ENCODE measurements around the gene WRAP73.

DNA sequence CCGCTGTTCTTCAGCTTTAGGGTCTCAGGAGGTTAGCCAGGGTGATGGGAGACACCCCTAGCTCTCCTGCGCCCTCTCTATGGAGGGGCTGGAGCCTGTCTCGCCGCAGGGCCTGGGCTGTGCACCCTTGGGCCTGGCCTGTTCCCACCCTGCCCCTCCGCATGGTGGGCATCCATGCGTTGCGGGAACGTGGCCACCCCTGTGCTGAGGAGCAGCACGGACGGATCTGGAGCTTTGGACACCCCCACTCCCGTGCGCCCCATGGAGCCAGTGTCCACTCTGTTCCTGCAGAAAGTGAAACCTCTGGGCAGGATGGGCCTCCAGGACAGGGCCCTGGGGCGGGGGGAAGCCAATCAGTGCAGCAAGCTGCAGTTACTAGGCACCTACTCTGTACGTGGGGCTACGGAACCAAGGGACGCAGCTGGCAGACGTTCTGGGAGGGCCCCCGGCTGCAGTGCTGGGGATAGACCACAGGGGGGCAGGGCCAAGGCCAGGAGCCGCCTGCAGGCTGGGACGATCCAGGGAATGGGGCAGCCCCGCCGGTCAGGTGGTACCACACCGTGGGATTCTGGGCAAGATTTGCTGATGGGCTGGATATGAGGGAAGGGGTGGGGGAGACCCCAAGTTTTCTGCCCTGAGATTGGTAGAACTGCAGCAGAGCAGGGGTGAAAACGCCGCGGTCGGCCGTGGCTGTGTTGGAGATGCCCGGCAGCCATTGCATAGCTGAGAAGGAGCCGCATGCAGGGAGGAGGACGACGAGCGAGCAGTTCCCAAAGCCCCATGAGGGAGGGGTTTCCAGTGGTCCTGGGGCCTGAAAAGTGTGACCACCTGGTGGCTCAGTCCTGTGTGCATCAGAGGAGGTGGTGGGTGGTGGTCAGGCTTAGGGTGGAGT is 45.7 kb upstream of the WRAP73 start:
- peak; percentile 45; the same call in 1 of the 2 replicates for TF ChIP-seq RAD21 (IDR thresholded peaks at IDR 0.05; ENCODE audit: low read depth)
- TF ChIP-seq, protein P1, sequence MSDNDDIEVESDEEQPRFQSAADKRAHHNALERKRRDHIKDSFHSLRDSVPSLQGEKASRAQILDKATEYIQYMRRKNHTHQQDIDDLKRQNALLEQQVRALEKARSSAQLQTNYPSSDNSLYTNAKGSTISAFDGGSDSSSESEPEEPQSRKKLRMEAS (IDR thresholded peaks at IDR 0.05): no peak
- TF ChIP-seq YY1 (IDR thresholded peaks at IDR 0.05; ENCODE audit: low read depth): no peak
- TF ChIP-seq TAF1 (IDR thresholded peaks at IDR 0.05; ENCODE audit: low read depth): no peak
- TF ChIP-seq, protein P2, sequence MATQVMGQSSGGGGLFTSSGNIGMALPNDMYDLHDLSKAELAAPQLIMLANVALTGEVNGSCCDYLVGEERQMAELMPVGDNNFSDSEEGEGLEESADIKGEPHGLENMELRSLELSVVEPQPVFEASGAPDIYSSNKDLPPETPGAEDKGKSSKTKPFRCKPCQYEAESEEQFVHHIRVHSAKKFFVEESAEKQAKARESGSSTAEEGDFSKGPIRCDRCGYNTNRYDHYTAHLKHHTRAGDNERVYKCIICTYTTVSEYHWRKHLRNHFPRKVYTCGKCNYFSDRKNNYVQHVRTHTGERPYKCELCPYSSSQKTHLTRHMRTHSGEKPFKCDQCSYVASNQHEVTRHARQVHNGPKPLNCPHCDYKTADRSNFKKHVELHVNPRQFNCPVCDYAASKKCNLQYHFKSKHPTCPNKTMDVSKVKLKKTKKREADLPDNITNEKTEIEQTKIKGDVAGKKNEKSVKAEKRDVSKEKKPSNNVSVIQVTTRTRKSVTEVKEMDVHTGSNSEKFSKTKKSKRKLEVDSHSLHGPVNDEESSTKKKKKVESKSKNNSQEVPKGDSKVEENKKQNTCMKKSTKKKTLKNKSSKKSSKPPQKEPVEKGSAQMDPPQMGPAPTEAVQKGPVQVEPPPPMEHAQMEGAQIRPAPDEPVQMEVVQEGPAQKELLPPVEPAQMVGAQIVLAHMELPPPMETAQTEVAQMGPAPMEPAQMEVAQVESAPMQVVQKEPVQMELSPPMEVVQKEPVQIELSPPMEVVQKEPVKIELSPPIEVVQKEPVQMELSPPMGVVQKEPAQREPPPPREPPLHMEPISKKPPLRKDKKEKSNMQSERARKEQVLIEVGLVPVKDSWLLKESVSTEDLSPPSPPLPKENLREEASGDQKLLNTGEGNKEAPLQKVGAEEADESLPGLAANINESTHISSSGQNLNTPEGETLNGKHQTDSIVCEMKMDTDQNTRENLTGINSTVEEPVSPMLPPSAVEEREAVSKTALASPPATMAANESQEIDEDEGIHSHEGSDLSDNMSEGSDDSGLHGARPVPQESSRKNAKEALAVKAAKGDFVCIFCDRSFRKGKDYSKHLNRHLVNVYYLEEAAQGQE (IDR thresholded peaks at IDR 0.05; ENCODE audit: low read depth): no peak
- no peak for TF ChIP-seq TCF12 (IDR thresholded peaks at IDR 0.05; ENCODE audit: low read depth)
- no peak for TF ChIP-seq NFIC (IDR thresholded peaks at IDR 0.05)
- TF ChIP-seq CEBPB (IDR thresholded peaks at IDR 0.05): no peak
- TF ChIP-seq, protein P3, sequence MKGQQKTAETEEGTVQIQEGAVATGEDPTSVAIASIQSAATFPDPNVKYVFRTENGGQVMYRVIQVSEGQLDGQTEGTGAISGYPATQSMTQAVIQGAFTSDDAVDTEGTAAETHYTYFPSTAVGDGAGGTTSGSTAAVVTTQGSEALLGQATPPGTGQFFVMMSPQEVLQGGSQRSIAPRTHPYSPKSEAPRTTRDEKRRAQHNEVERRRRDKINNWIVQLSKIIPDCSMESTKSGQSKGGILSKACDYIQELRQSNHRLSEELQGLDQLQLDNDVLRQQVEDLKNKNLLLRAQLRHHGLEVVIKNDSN (IDR thresholded peaks at IDR 0.05): no peak
- TF ChIP-seq CREB1 (IDR thresholded peaks at IDR 0.05; ENCODE audit: low read depth): no peak
- TF ChIP-seq TEAD4 (IDR thresholded peaks at IDR 0.05): no peak
- no peak for TF ChIP-seq EP300 (IDR thresholded peaks at IDR 0.05; ENCODE audit: borderline replicate concordance)
- no peak for TF ChIP-seq ZBTB7A (IDR thresholded peaks at IDR 0.05; ENCODE audit: low read depth)
- TF ChIP-seq FOXM1 (IDR thresholded peaks at IDR 0.05; ENCODE audit: borderline replicate concordance, low read depth): no peak

Measured in Ishikawa (cell line).